ENCODE data around the gene WDR72. TPM values are rescaled to one million over a fixed set of nuclear protein-coding genes. Genes with fewer than 3 reads are reported as not detected.

The WDR72 gene
- total RNA-seq, 4 donors from 2014 or later: 1.7 TPM; not detected in 3

- H3K9me3 ChIP-seq: no peaks in the 10 kb centered on the region
- no peak overlapping the region for H3K27ac ChIP-seq
- no peak for TF ChIP-seq POLR2AphosphoS5 (IDR thresholded peaks at IDR 0.05)
- no peak for TF ChIP-seq CTCF (IDR thresholded peaks at IDR 0.05)
- no peak for TF ChIP-seq POLR2A (IDR thresholded peaks at IDR 0.05)
- TF ChIP-seq EP300 (IDR thresholded peaks at IDR 0.05): no peak
- no peaks in the 10 kb centered on the region for H3K4me1 ChIP-seq
- no peak overlapping the region for H3K4me3 ChIP-seq
- no peaks in the 10 kb centered on the region for H3K36me3 ChIP-seq
- WGBS, 2 donors (ENCODE audit: low coverage in 1 of 2): 81 to 90% methylated on average over 2 to 3 of the region's 3 CpGs
- no peak for ATAC-seq
- no peaks in the 10 kb centered on the region for H3K27me3 ChIP-seq
Measured at GRCh38 chr15:53569751-53570480, 189.5 kb downstream of the WDR72 start.

GRCh38 chr15:53566912-53567311 lies 192.6 kb downstream of the WDR72 start:
- WGBS, 2 donors (ENCODE audit: low coverage in 1 of 2): 52 to 57% methylated on average over 4 of the region's 4 CpGs
- H3K4me1 ChIP-seq: no peaks in the 10 kb centered on the region
- TF ChIP-seq POLR2AphosphoS5 (IDR thresholded peaks at IDR 0.05): no peak
- no peaks in the 10 kb centered on the region for H3K36me3 ChIP-seq
- no peak overlapping the region for H3K27ac ChIP-seq
- H3K27me3 ChIP-seq: no peaks in the 10 kb centered on the region
- H3K4me3 ChIP-seq: no peak overlapping the region
- ATAC-seq: no peak
- no peaks in the 10 kb centered on the region for H3K9me3 ChIP-seq

- no peak overlapping the region for H3K4me3 ChIP-seq
- no peaks in the 10 kb centered on the region for H3K36me3 ChIP-seq
- no peaks in the 10 kb centered on the region for H3K27me3 ChIP-seq
- TF ChIP-seq POLR2A (IDR thresholded peaks at IDR 0.05) (no peak), POLR2AphosphoS5 (IDR thresholded peaks at IDR 0.05) (no peak)
- no peaks in the 10 kb centered on the region for H3K9me3 ChIP-seq
- ATAC-seq: no peak
- 27 to 47% methylated on average over 4 of the region's 4 CpGs for WGBS, 2 donors (ENCODE audit: low coverage in 1 of 2)
- H3K4me1 ChIP-seq: no peaks in the 10 kb centered on the region
- no peak overlapping the region for H3K27ac ChIP-seq
Measured at GRCh38 chr15:53565721-53566120, 193.7 kb downstream of the WDR72 start.

GRCh38 chr15:53564647-53565046 lies 194.8 kb downstream of the WDR72 start:
- H3K27me3 ChIP-seq: no peaks in the 10 kb centered on the region
- 52 to 53% methylated on average over 2 of the region's 2 CpGs for WGBS, 2 donors (ENCODE audit: low coverage in 1 of 2)
- no peak for ATAC-seq
- no peak overlapping the region for H3K4me3 ChIP-seq
- no peak overlapping the region for H3K27ac ChIP-seq
- TF ChIP-seq POLR2A (IDR thresholded peaks at IDR 0.05) (no peak), CTCF (IDR thresholded peaks at IDR 0.05) (no peak), POLR2AphosphoS5 (IDR thresholded peaks at IDR 0.05) (no peak), EP300 (IDR thresholded peaks at IDR 0.05) (no peak)
- H3K4me1 ChIP-seq: no peaks in the 10 kb centered on the region
- no peaks in the 10 kb centered on the region for H3K9me3 ChIP-seq
- H3K36me3 ChIP-seq: no peaks in the 10 kb centered on the region

- no peak for ATAC-seq
- Histone ChIP-seq H3K27me3 (no peaks in the 10 kb centered on the region), H3K9me3 (no peaks in the 10 kb centered on the region), H3K4me1 (no peaks in the 10 kb centered on the region), H3K36me3 (no peaks in the 10 kb centered on the region), H3K4me3 (no peak overlapping the region), H3K27ac (no peak overlapping the region)
- 56 to 100% methylated on average over 1 to 4 of the region's 4 CpGs for WGBS, 2 donors (ENCODE audit: low coverage in 1 of 2)
- TF ChIP-seq POLR2AphosphoS5 (IDR thresholded peaks at IDR 0.05) (no peak), CTCF (IDR thresholded peaks at IDR 0.05) (no peak), POLR2A (IDR thresholded peaks at IDR 0.05) (no peak)
Measured at GRCh38 chr15:53563627-53564026, 195.8 kb downstream of the WDR72 start.

Data from gastroesophageal sphincter (tissue), 4 donors.